SJSA1 (cell line): Measurements from ENCODE around the gene DUSP10. TPM values are rescaled to one million over a fixed set of nuclear protein-coding genes. Genes with fewer than 3 reads are reported as not detected.
A peak's percentile ranks its signal among the peaks of the same experiment; 100 is the strongest.

Source experiments
- DNase-seq, 2 experiments: peaks; one replicate each; pipeline ENCODE4 v3.0.0-alpha.2; 2015 to 2020; ENCODE audit warnings: low spot score in 2 of 2, low read depth in 1 of 2
- H3K27ac ChIP-seq: fragments of 250-450 bp; sonication (Bioruptor Pico); 2 replicates; pipeline ENCODE4 v1.5.1; 2020; ENCODE audit warnings: mild to moderate bottlenecking, moderate library complexity
- H3K27me3 ChIP-seq: fragments of 250-450 bp; sonication (Bioruptor Pico); replicated peaks from 2 replicates; pipeline ENCODE4 v1.5.1; 2020; ENCODE audit warnings: mild to moderate bottlenecking, moderate library complexity
- H3K36me3 ChIP-seq: fragments of 250-450 bp; sonication (Bioruptor Pico); 2 replicates; pipeline ENCODE4 v1.5.1; 2020; ENCODE audit warnings: mild to moderate bottlenecking
- H3K4me1 ChIP-seq: fragments of 250-450 bp; sonication (Bioruptor Pico); replicated peaks from 2 replicates; pipeline ENCODE4 v1.6.1; 2021; ENCODE audit warnings: mild to moderate bottlenecking
- H3K4me3 ChIP-seq: fragments of 250-450 bp; sonication (Bioruptor Pico); 2 replicates; pipeline ENCODE4 v1.5.1; 2020; ENCODE audit warnings: mild to moderate bottlenecking
- H3K9me3 ChIP-seq: fragments of 250-450 bp; sonication (Bioruptor Pico); replicated peaks from 2 replicates; pipeline ENCODE4 v1.5.1; 2020; ENCODE audit warnings: mild to moderate bottlenecking
- total RNA-seq: library from RNA; depleted of rRNA; stranded (reverse); fragments of >200 nt; shearing (Covaris generic); gene quantifications from 2 replicates; pipeline ENCODE4 v1.2.3, GENCODE V29; 2014; rRNA removed

DUSP10 gene
- 12.4 and 15.8 TPM in 2 replicates for total RNA-seq

GRCh38 chr1:221741703-221742554 is at the start of gene DUSP10:
Gene DUSP10 (minus strand): TSS chr1:221742089. CDS start chr1:221739744, 2,345 bp downstream.
- H3K4me3 ChIP-seq: peak within 1 kb of the TSS; percentile 54
- H3K4me1 ChIP-seq: peaks cover 18% of the 10 kb centered on the region
- no peaks in the 10 kb centered on the region for H3K27me3 ChIP-seq
- H3K9me3 ChIP-seq: no peaks in the 10 kb centered on the region
- peak within 1 kb of the TSS; percentile 95 for H3K27ac ChIP-seq
- H3K36me3 ChIP-seq: peaks cover 23% of the 10 kb centered on the region
- DNase-seq: peak; percentile 99

DNA sequence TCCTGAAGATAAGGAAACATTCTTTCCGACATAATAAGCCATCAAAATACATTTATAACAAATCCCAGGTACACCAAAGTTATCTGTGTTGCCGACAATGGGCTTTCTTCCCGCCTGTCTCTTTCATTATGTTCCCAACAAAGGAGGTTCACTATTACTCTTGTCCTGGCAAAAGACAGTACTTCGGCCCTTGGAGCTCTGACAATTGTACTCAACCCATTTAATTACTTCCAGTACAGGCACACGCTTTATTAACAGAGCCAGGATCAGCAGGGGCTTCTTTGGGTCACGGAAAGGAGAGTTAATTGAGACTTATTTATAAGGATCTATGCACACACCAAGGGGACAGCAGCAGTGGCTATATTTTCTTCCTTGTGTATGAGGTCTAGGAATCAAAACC is 46.6 kb upstream of the DUSP10 start:
- no peak for DNase-seq
- Histone ChIP-seq H3K27ac (no peak overlapping the region), H3K4me3 (no peak overlapping the region)

DNA sequence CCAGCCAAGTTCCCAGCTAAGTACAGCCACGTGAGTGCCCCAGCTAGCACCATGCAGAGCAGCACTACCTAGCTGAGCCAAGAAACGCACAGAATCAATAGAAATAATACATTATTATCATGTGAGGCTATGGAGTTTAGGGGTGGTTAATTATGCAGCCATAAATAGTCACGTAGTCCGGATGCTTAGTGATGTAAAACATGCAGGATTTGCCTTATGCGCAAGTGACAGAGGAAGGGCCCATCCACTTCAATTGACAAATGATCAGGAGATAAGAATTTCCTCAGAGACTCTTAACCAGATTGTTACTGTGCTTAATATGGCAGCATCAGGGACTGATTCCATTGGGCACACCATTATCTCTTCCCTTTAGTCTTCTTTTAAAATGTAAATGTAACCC is 44.8 kb upstream of the DUSP10 start:
- DNase-seq: no peak
- no peak overlapping the region for H3K27ac ChIP-seq

More for the DNA sequence above, 46.6 kb upstream of the DUSP10 start:
- Histone ChIP-seq H3K4me1 (no peaks in the 10 kb centered on the region), H3K9me3 (no peaks in the 10 kb centered on the region), H3K27me3 (no peaks in the 10 kb centered on the region), H3K36me3 (no peaks in the 10 kb centered on the region)

DNA sequence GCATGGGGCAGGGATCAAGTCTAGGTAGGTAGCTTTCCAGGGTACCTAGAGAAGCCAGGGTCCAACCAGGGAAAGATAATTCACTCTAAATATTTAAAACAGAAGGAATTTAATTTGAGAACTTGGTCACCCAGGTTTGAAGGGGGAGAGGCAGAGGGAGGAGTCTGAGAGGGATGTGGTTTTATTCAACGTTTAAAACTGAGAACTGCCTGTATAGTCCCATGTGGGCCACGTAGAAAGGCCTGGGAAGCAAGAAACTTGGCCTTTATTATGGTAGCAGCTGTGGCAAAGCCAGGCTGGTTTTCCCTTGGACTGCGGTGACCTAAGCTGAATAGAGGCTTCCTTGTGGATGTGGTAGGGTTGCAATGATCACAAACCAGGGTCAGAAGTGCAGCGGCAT is 42.0 kb upstream of the DUSP10 start:
- Histone ChIP-seq H3K27ac (no peak overlapping the region), H3K4me3 (no peak overlapping the region), H3K4me1 (no peaks in the 10 kb centered on the region), H3K36me3 (no peaks in the 10 kb centered on the region), H3K27me3 (no peaks in the 10 kb centered on the region), H3K9me3 (no peaks in the 10 kb centered on the region)
- no peak for DNase-seq

More for the DNA sequence above, 44.8 kb upstream of the DUSP10 start:
- no peaks in the 10 kb centered on the region for H3K9me3 ChIP-seq
- no peak overlapping the region for H3K4me3 ChIP-seq
- no peaks in the 10 kb centered on the region for H3K36me3 ChIP-seq
- H3K27me3 ChIP-seq: no peaks in the 10 kb centered on the region
- H3K4me1 ChIP-seq: no peaks in the 10 kb centered on the region

- H3K36me3 ChIP-seq: no peaks in the 10 kb centered on the region
- no peak overlapping the region for H3K4me3 ChIP-seq
- H3K9me3 ChIP-seq: no peaks in the 10 kb centered on the region
These were observed 41.5 kb upstream of the DUSP10 start for GRCh38 chr1:221783437-221783836.

DNA sequence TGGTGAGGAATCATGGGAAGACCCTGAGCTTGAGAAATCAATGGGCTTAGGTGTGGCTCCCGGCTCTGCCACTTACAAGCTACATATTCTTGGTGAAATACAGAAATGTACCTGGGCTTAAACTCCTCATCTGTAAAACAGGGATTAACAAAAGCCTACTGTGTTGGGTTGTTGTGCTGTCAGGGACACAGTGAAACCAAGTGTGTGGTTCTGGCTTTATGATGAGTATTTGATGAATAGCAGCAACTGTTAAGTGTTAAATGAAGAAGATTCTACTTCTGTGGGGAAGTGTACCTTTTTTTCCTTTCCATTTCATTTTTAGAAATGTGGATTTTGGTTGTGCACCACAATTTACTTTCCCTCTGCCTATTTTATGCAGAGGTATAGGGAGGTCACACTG is 41.1 kb upstream of the DUSP10 start:
- Histone ChIP-seq H3K4me3 (no peak overlapping the region), H3K9me3 (no peaks in the 10 kb centered on the region), H3K4me1 (no peaks in the 10 kb centered on the region), H3K27ac (no peak overlapping the region), H3K27me3 (no peaks in the 10 kb centered on the region), H3K36me3 (no peaks in the 10 kb centered on the region)
- no peak for DNase-seq

More at GRCh38 chr1:221783437-221783836, 41.5 kb upstream of the DUSP10 start:
- Histone ChIP-seq H3K27me3 (no peaks in the 10 kb centered on the region), H3K4me1 (no peaks in the 10 kb centered on the region), H3K27ac (no peak overlapping the region)
- DNase-seq: no peak

GRCh38 chr1:221782477-221782876 is 40.6 kb upstream of the DUSP10 start:
- Histone ChIP-seq H3K36me3 (no peaks in the 10 kb centered on the region), H3K4me1 (no peaks in the 10 kb centered on the region), H3K27ac (no peak overlapping the region), H3K4me3 (no peak overlapping the region), H3K9me3 (no peaks in the 10 kb centered on the region), H3K27me3 (no peaks in the 10 kb centered on the region)
- DNase-seq: no peak

DNA sequence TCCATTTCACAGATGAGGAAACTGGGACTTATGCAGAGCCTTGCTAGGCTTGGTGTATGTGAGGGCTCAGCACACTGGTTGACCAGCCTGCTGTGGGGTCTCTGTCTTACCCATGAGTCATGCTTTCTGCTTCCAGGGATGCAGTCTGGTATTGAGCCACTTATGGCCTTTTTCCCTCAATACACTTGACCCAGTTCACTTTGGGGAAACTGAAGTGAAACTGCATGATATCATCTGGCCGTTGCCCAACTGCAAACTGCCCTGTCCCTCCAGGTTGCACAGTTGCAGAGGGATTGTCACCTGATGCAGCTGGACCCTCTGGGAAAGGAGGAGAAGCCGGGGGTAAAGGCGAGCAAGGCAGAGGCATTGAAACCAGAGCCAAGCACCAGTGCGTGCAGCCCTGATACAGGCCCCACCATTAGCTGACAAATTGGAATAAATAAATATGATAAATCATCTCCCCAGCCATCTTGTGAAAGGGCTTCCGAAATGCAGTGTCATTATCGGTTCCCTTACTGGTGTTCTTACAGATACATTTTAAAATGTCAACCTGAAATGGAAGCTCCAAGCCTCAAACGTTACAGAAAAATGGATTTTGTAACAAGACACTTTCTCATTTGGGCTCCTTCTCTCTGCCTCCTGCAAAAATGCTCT is 39.3 kb upstream of the DUSP10 start:
- no peak for DNase-seq
- H3K4me1 ChIP-seq: no peaks in the 10 kb centered on the region
- H3K36me3 ChIP-seq: no peaks in the 10 kb centered on the region
- no peaks in the 10 kb centered on the region for H3K9me3 ChIP-seq
- no peaks in the 10 kb centered on the region for H3K27me3 ChIP-seq
- H3K27ac ChIP-seq: no peak overlapping the region
- no peak overlapping the region for H3K4me3 ChIP-seq

GRCh38 chr1:221780175-221780574 is 38.3 kb upstream of the DUSP10 start:
- Histone ChIP-seq H3K4me1 (no peaks in the 10 kb centered on the region), H3K27ac (no peak overlapping the region), H3K4me3 (no peak overlapping the region), H3K9me3 (no peaks in the 10 kb centered on the region), H3K27me3 (no peaks in the 10 kb centered on the region), H3K36me3 (no peaks in the 10 kb centered on the region)
- DNase-seq: no peak

DNA sequence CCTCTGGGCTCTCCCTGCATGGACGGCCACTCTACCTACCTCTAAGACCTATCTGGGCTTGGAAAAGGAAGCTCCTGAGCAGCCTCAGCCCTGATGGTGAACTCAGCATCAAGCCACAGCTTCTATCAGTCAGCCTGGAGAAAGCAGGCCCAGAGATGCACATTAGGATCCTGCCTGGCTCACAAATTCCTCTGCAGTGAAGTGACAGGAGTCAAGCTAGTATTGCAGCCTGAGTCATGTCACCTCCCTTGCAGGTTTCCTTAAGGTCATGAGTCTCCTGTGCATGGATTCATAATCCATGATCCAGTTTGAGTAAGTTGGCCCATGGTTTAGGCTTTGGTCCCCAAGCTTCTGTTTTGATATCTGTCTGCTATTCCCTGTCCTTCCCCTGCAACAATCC is 37.9 kb upstream of the DUSP10 start:
- Histone ChIP-seq H3K4me1 (no peaks in the 10 kb centered on the region), H3K9me3 (no peaks in the 10 kb centered on the region), H3K4me3 (no peak overlapping the region), H3K27me3 (no peaks in the 10 kb centered on the region), H3K36me3 (no peaks in the 10 kb centered on the region), H3K27ac (no peak overlapping the region)
- DNase-seq: no peak

GRCh38 chr1:221778535-221779142 is 36.8 kb upstream of the DUSP10 start:
- Histone ChIP-seq H3K4me1 (no peaks in the 10 kb centered on the region), H3K36me3 (no peaks in the 10 kb centered on the region), H3K4me3 (no peak overlapping the region), H3K27me3 (no peaks in the 10 kb centered on the region), H3K27ac (no peak overlapping the region), H3K9me3 (no peaks in the 10 kb centered on the region)
- no peak for DNase-seq

- no peaks in the 10 kb centered on the region for H3K4me1 ChIP-seq
- H3K4me3 ChIP-seq: no peak overlapping the region
- no peak for DNase-seq
- H3K27me3 ChIP-seq: no peaks in the 10 kb centered on the region
- H3K9me3 ChIP-seq: no peaks in the 10 kb centered on the region
- no peaks in the 10 kb centered on the region for H3K36me3 ChIP-seq
- no peak overlapping the region for H3K27ac ChIP-seq
These were observed 36.2 kb upstream of the DUSP10 start for GRCh38 chr1:221778125-221778524.

DNA sequence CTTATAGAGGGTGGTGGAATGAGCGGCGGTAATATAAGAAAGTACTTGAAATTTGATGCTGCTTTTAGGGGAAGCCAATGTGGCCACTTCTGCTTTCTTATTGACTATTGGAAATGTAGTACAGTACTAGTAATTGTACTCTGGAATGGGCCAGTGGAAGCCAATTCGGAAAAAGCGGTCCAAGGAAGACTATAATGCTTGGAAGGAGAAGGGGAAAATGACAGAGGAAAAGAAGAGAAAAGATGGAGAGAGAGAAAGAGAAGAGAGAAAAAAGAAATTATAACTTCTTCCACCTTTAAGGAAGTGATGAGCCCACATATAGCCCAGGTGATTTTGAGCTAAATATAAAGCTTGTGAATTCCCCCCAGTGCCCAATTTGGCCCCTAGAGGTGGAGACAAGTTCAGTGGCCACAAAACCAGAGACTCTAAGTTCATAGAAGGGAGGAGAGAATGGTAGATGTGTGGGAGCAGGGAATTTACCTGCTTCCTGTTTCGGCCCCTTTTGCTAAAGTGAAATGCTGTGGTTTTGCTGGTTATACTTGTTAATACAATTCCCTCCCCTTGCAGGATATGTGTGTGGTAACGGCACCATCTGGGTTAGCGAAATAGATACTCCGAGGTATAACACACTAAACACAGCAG is 35.7 kb upstream of the DUSP10 start:
- Histone ChIP-seq H3K4me3 (no peak overlapping the region), H3K36me3 (no peaks in the 10 kb centered on the region), H3K9me3 (no peaks in the 10 kb centered on the region), H3K27me3 (no peaks in the 10 kb centered on the region), H3K27ac (no peak overlapping the region), H3K4me1 (no peaks in the 10 kb centered on the region; the same call in 1 of the 2 replicates)
- DNase-seq: no peak
